B cell (primary cell): ENCODE measurements around the gene SFSWAP. TPM values are rescaled to one million over a fixed set of nuclear protein-coding genes. Genes with fewer than 3 reads are reported as not detected.

ENCODE experiments used
- ATAC-seq: fragments of 200-7000 bp; cut with Tn5 transposase; one replicate; pipeline ENCODE4 v1.10.0; 2021; ENCODE audit warnings: low read depth, mild to moderate bottlenecking, moderate number of reproducible peaks, moderate library complexity
- CTCF ChIA-PET: fragments of 350-600 bp; sonication (Branson Sonifier 250); formaldehyde crosslinking; loops from one replicate; lab custom pipeline; 2021; ENCODE audit warnings: antibody characterized with exemption, inconsistent platforms; lab: Charles Lee
- POLR2A ChIA-PET: fragments of 350-600 bp; sonication (Branson Sonifier 250); formaldehyde crosslinking; loops from one replicate; lab custom pipeline; 2021; ENCODE audit warnings: antibody characterized with exemption; lab: Charles Lee
- DNase-seq: peaks from one replicate; pipeline ENCODE4 v3.0.0; 2013
- H2AFZ ChIP-seq: 2 replicates; pipeline ENCODE4 v1.6.1; 2012; ENCODE audit warnings: mild to moderate bottlenecking, low read depth, low read length; ENCODE audit not compliant: insufficient read depth, poor library complexity, severe bottlenecking
- H3K27ac ChIP-seq, 2 donors: 1 replicate in 1 of 2; 2 replicates in 1 of 2; pipeline ENCODE4 v1.5.1; 2012 to 2013; ENCODE audit warnings: low read length in 2 of 2, mild to moderate bottlenecking in 2 of 2, moderate library complexity in 1 of 2
- H3K27me3 ChIP-seq, 4 experiments: fragments of 200-600 bp in 1 of 4; sonication (generic) in 1 of 4; replicated peaks in 1 of 4; 1 replicate in 2 of 4; 2 replicates in 2 of 4; pipeline versions ENCODE4 v1.6.1 to v1.7.0; 2013 to 2016; ENCODE audit warnings: low read length in 3 of 4, mild to moderate bottlenecking in 2 of 4, mixed read lengths in 1 of 4, moderate library complexity in 1 of 4; ENCODE audit not compliant: insufficient read depth in 4 of 4, control insufficient read depth in 3 of 4; ENCODE audit errors: control extremely low read depth in 1 of 4
- H3K36me3 ChIP-seq, 2 experiments: replicated peaks in 1 of 2; 1 replicate in 1 of 2; 2 replicates in 1 of 2; pipeline versions ENCODE4 v1.6.1 to v1.7.1; 2013; ENCODE audit warnings: low read length in 1 of 2; ENCODE audit not compliant: insufficient read depth in 2 of 2, control insufficient read depth in 1 of 2; ENCODE audit errors: control extremely low read depth in 1 of 2, extremely low read depth in 1 of 2
- H3K4me1 ChIP-seq, 2 donors: fragments of 200-600 bp in 1 of 2; sonication (generic) in 1 of 2; 1 replicate in 1 of 2; 2 replicates in 1 of 2; pipeline versions ENCODE4 v1.5.1 to v1.6.1; 2013 to 2017; ENCODE audit warnings: low read length in 2 of 2; ENCODE audit not compliant: control insufficient read depth in 2 of 2, insufficient read depth in 2 of 2
- H3K4me2 ChIP-seq: replicated peaks from 2 replicates; pipeline ENCODE3; 2012; ENCODE audit warnings: mild to moderate bottlenecking, low read depth, low read length; ENCODE audit not compliant: poor library complexity, severe bottlenecking
- H3K4me3 ChIP-seq, 5 experiments: fragments of 200-600 bp in 1 of 5; sonication (generic) in 1 of 5; 1 replicate in 3 of 5; 2 replicates in 2 of 5; pipeline versions ENCODE4 v1.5.1 to v1.7.0; 2011 to 2016; ENCODE audit warnings: low read length in 4 of 5, mild to moderate bottlenecking in 4 of 5, low read depth in 2 of 5, control low read depth in 1 of 5, moderate library complexity in 1 of 5; ENCODE audit not compliant: insufficient read depth in 1 of 5; ENCODE audit errors: control extremely low read depth in 1 of 5, extremely low read depth in 1 of 5
- H3K79me2 ChIP-seq: fragments of 200-600 bp; sonication (generic); one replicate; pipeline ENCODE4 v1.6.0; 2016; ENCODE audit warnings: low read length; ENCODE audit not compliant: control insufficient read depth, insufficient read depth
- H3K9ac ChIP-seq: fragments of 200-600 bp; sonication (generic); 2 replicates; pipeline ENCODE4 v1.6.1; 2017; ENCODE audit warnings: mild to moderate bottlenecking, low read length, moderate library complexity
- H3K9me3 ChIP-seq, 3 donors: one replicate each; pipeline versions ENCODE4 v1.6.1 to v1.7.1; 2013; ENCODE audit warnings: low read length in 2 of 3; ENCODE audit not compliant: control insufficient read depth in 2 of 3, insufficient read depth in 1 of 3; ENCODE audit errors: control extremely low read depth in 1 of 3
- H4K20me1 ChIP-seq: 2 replicates; pipeline ENCODE4 v1.6.0; 2012; ENCODE audit warnings: mild to moderate bottlenecking, low read length; ENCODE audit not compliant: insufficient read depth, control insufficient read depth, poor library complexity, severe bottlenecking
- H3K27ac Mint-ChIP-seq: one replicate; pipeline ENCODE4 v1.8.0; 2021; ENCODE audit warnings: mixed read lengths
- H3K27me3 Mint-ChIP-seq: one replicate; pipeline ENCODE4 v1.8.0; 2021; ENCODE audit warnings: mixed read lengths
- H3K4me1 Mint-ChIP-seq: one replicate; pipeline ENCODE4 v1.8.0; 2021; ENCODE audit warnings: mixed read lengths
- H3K4me3 Mint-ChIP-seq: one replicate; pipeline ENCODE4 v1.8.0; 2021; ENCODE audit warnings: mixed read lengths
- H3K9me3 Mint-ChIP-seq: one replicate; pipeline ENCODE4 v1.8.0; 2022; ENCODE audit warnings: mixed read lengths; ENCODE audit not compliant: insufficient read depth
- EZH2 ChIP-seq: IDR thresholded peaks from 2 replicates; pipeline ENCODE4 v1.6.1; 2012; ENCODE audit warnings: borderline replicate concordance, low read depth, mild to moderate bottlenecking, moderate library complexity, low read length; ENCODE audit not compliant: insufficient read depth, poor library complexity, severe bottlenecking
- WGBS: methylation state at CpG from one replicate; pipeline ENCODE4 v1.1.5; 2013; ENCODE audit warnings: missing lambda C conversion rate; ENCODE audit not compliant: insufficient coverage; 5-methylcytosine and 5-hydroxymethylcytosine counted together
- intact Hi-C: fragments of 100-400 bp; cut with micrococcal nuclease; formaldehyde crosslinking; loops from one replicate; pipeline ENCODE4 v1.10.0; 2022
- polyA plus RNA-seq: library from polyadenylated mRNA; depleted of rRNA; stranded (reverse); fragments of >200 nt; gene quantifications from 2 replicates; pipeline ENCODE4 v1.2.3, GENCODE V29; 2012
- total RNA-seq, 2 donors: library from RNA; stranded (reverse); fragments of 120-200 nt in 1 of 2; gene quantifications; 1 replicate in 1 of 2; 2 replicates in 1 of 2; pipeline versions ENCODE4 v1.2.3 to v1.2.4, GENCODE V29; 2013 to 2022
- TF ChIP-seq, protein P1 (sequence below): fragments of 200-600 bp; IDR thresholded peaks from one replicate; pipeline ENCODE4 v1.8.0; 2022; ENCODE audit warnings: antibody characterized with exemption, mild to moderate bottlenecking

Gene SFSWAP
- total and polyA plus RNA-seq, 2 donors (not counting 1 experiment from before 2014, with no cell fraction given), result 69.3 to 122 TPM

DNA sequence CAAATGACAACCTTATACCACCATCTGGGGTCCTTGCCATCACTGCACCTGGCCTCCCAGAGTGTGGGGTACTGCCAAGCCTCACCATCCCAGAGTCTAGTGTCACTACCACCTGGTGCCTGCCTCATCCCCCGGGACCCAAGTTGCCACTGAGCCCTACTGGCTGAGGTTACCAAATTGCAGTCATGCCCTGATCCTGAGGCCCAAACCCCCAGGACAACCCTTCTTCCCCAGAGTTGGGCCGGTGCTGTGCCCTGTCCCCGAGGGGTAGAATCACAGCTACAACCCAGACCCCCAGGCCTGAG, 8.4 kb upstream of the SFSWAP start:
- no peak overlapping the region for H3K4me3 ChIP-seq
- Mint-ChIP-seq H3K4me3 (no peak overlapping the region), H3K9me3 (peaks cover 9% of the 10 kb centered on the region), H3K27ac (no peak overlapping the region), H3K4me1 (no peaks in the 10 kb centered on the region), H3K27me3 (peaks cover 17% of the 10 kb centered on the region)
- ATAC-seq, result no peak
- no peak overlapping the region for H3K27ac ChIP-seq
- peaks cover 0 to 8% (median 4%) of the 10 kb centered on the region in 4 experiments for H3K27me3 ChIP-seq
- no peak overlapping the region for H3K9ac ChIP-seq
- H3K4me1 ChIP-seq, result no peaks in the 10 kb centered on the region
- TF ChIP-seq, protein P1, sequence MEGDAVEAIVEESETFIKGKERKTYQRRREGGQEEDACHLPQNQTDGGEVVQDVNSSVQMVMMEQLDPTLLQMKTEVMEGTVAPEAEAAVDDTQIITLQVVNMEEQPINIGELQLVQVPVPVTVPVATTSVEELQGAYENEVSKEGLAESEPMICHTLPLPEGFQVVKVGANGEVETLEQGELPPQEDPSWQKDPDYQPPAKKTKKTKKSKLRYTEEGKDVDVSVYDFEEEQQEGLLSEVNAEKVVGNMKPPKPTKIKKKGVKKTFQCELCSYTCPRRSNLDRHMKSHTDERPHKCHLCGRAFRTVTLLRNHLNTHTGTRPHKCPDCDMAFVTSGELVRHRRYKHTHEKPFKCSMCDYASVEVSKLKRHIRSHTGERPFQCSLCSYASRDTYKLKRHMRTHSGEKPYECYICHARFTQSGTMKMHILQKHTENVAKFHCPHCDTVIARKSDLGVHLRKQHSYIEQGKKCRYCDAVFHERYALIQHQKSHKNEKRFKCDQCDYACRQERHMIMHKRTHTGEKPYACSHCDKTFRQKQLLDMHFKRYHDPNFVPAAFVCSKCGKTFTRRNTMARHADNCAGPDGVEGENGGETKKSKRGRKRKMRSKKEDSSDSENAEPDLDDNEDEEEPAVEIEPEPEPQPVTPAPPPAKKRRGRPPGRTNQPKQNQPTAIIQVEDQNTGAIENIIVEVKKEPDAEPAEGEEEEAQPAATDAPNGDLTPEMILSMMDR, result no peak
- TF ChIP-seq EZH2, result no peak
- peaks cover 1 to 21% (median 11%) of the 10 kb centered on the region in 3 donors for H3K9me3 ChIP-seq
- 97% methylated on average over 2 of the region's 3 CpGs for WGBS
- intact Hi-C loops, result no loop called here
- ChIA-PET POLR2A (no interaction called here), CTCF (no interaction called here)
- no peaks in the 10 kb centered on the region for H4K20me1 ChIP-seq
- DNase-seq, result no peak
- no peaks in the 10 kb centered on the region for H3K79me2 ChIP-seq
- no peak overlapping the region for H2AFZ ChIP-seq
- no peaks in the 10 kb centered on the region for H3K36me3 ChIP-seq
- no peak overlapping the region for H3K4me2 ChIP-seq

DNA sequence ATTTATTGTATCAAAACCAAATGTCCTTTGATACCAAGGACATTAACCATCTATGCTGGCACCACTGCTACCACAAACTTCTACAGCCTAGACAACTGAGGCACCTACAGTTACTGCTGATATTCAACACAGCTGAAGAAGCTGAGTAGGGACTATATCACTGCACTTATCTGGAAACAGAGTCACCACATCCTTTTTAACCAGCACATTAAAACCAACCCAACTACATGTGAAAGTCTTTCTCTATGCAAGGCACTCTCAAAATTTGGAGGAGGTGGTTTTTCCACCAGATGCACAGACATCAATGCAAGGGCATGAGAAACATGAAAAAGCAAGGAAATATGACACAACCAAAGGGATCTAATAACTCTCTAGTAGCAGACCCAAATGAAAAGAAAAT, 7.7 kb upstream of the SFSWAP start:
- Mint-ChIP-seq H3K9me3 (peaks cover 9% of the 10 kb centered on the region), H3K27me3 (peaks cover 17% of the 10 kb centered on the region), H3K27ac (no peak overlapping the region), H3K4me1 (no peaks in the 10 kb centered on the region), H3K4me3 (no peak overlapping the region)
- Histone ChIP-seq H2AFZ (no peak overlapping the region), H3K79me2 (no peaks in the 10 kb centered on the region), H3K4me1 (no peaks in the 10 kb centered on the region), H3K36me3 (no peaks in the 10 kb centered on the region), H4K20me1 (no peaks in the 10 kb centered on the region), H3K27me3 (peaks cover 0 to 8% (median 4%) of the 10 kb centered on the region in 4 experiments), H3K27ac (no peak overlapping the region), H3K4me2 (no peak overlapping the region), H3K9me3 (peaks cover 1 to 21% (median 11%) of the 10 kb centered on the region in 3 donors), H3K4me3 (no peak overlapping the region), H3K9ac (no peak overlapping the region)
- intact Hi-C loops, result no loop called here
- TF ChIP-seq EZH2, result no peak
- TF ChIP-seq, protein P1, result no peak
- ChIA-PET POLR2A (no interaction called here), CTCF (no interaction called here)
- ATAC-seq (no peak), DNase-seq (no peak)
